Sciatic nerve (tissue), 2 donors: ENCODE results near the gene MTMR6. TPM values are rescaled to one million over a fixed set of nuclear protein-coding genes. Genes with fewer than 3 reads are reported as not detected.

ENCODE experiments used
- ATAC-seq: fragments of 200-7000 bp; cut with Tn5 transposase; one replicate; pipeline ENCODE4 v1.9.1; 2020; ENCODE audit warnings: mild to moderate bottlenecking, moderate library complexity
- DNase-seq: peaks from one replicate; pipeline ENCODE4 v3.0.0-alpha.2; 2020; ENCODE audit warnings: low spot score
- intact Hi-C: fragments of 100-400 bp; cut with DNase I; formaldehyde crosslinking; loops from one replicate; pipeline ENCODE4 v1.14.2; 2022
- total RNA-seq: library from RNA; stranded (reverse); fragmentation: NEBNext Ultra II Directional; extraction: Animal tissue kit (Norgen Biotek cat#: 25700); gene quantifications from one replicate; pipeline ENCODE4 v1.2.1, GENCODE V29; 2021
- donor health status: DM: no; HTN: no; CAD: no.
- donor health status: DM: no; HTN: no; CAD: no.

MTMR6 gene
- total RNA-seq, 1 donor from 2014 or later, result 14.8 TPM

DNA sequence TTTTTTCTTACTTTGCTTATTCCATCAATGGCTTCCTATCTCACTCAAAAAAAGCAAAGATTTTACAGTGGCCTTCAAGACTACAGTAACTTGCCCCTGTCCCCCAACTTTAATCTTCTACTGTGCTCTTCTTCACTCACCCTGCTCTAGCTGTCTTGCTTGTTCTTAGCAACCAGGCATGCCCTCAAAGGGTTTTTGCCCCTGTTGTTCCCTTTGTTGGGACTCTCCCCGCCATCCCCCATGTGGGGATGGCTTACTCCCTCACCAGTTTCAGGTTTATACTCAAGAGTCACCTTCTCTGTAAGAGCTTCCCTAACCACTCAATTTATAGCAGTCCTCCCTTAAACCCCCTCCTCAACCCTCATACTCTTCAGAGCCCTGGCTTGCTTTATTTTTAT lies 5.4 kb downstream of the MTMR6 start:
- no peak for DNase-seq
- intact Hi-C loops, result no loop called here
- no peak for ATAC-seq

GRCh38 chr13:25281193-25281934 lies 5.9 kb downstream of the MTMR6 start:
- ATAC-seq (no peak), DNase-seq (no peak)
- intact Hi-C loops, result no loop called here

DNA sequence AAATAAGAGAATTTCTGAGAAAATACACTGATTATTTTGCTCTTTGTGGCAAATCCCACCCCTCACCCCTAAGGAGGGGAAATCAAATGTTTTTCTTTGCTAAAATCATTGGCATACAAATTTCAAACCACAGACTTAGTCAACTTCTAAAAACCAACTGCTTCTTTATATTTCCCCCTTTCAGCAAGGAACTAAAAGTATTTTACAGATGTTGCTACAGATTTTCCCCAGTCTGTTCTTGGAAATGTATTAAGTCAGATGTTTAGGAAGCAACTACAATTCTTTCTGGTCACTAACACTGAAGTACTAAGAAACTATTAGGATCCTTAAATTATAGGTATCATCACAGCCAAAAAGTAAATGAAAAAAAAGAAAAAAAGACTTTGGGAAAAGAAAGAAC lies 6.9 kb downstream of the MTMR6 start:
- no peak for DNase-seq
- intact Hi-C loops, result no loop called here
- ATAC-seq, result no peak

DNA sequence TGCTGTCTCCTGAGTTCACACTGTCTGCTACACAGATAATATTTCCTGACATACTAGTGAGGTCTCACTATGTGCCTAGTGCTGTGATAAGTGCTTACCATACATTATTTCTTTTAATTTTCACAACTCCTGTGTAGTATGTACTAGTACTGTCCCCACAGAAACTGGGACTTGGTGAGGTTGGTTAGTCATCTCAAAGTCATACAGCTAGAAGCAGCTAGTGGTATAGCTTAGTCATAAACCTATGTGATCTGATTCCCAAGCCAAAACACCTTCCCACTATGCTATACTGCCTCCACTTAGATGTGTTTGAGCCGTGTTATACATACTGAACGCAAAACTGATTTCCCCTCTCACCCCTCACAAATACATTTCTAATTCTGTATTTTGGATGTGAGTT lies 10.5 kb downstream of the MTMR6 start:
- ATAC-seq (no peak), DNase-seq (no peak)
- intact Hi-C loops, result no loop called here

GRCh38 chr13:25268561-25268960 lies 18.7 kb downstream of the MTMR6 start:
- ATAC-seq (no peak), DNase-seq (no peak)
- intact Hi-C loops, result no loop called here

DNA sequence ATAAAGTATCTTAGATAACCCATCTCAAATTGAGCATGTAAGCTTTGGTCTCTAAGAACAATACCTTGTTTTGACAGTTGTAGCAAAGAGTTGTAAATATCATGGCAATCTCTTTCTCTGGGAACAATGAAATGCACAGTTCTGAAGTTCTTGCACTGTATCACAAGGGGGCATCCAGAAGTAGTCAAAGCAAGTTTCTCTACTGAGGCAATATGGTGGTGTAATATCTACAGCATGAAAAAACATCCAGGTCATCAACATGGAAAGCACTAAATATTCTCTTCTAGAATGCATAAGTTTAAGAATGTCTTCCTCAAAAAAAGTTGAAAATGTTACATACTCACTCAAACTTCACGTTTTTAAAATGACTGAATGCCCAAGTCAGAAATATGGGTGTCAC lies 19.6 kb downstream of the MTMR6 start:
- DNase-seq (no peak), ATAC-seq (no peak)
- intact Hi-C loops, result no loop called here

GRCh38 chr13:25266706-25267105 lies 20.6 kb downstream of the MTMR6 start:
- intact Hi-C loops, result no loop called here
- ATAC-seq (no peak), DNase-seq (no peak)

GRCh38 chr13:25262261-25262660 lies 25.0 kb downstream of the MTMR6 start:
- ATAC-seq, result no peak
- DNase-seq, result no peak
- intact Hi-C loops, result no loop called here

DNA sequence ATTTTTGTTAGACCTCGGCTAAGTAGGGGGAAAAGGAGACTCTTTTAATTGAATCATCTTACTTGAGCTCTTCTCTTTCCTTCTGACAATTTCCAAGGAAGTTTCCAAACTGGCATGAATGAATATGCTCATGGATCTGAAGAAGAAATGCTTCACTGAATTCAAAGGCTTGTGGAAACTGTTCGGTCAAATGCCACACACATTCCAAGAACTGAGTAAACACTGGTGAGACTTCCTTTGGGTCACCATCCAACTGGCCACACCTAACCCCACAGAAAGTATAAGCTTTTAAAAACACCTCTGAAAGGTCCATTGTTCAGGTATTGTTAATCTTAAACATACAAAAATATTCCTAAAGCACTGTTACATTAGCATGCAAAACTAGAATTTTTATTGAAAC lies 33.6 kb downstream of the MTMR6 start:
- DNase-seq (no peak), ATAC-seq (no peak)
- intact Hi-C loops, result no loop called here

DNA sequence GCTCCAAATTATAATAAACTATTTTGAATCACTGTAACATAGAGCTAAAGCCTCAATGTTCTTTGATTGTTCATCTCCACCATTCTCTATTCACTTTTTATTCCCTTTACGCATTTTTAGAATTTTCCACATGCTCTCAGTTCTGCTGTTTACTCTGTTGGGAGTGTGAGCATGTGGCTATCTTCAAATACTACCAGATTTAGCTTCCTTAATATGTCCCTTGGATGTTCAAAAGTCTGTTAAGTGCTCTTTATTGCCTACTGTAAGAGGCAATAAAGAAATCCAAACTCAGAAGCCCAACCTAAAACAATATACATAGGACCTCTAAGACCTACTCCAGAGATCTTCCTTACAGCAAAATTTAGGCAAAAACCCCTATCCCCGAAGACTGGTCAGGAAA lies 34.5 kb downstream of the MTMR6 start:
- ATAC-seq (no peak), DNase-seq (no peak)
- intact Hi-C loops, result no loop called here

- no peak for ATAC-seq
- DNase-seq, result no peak
- intact Hi-C loops, result no loop called here
These were observed 35.1 kb downstream of the MTMR6 start for GRCh38 chr13:25252225-25252624.

- intact Hi-C loops, result no loop called here
- DNase-seq (no peak), ATAC-seq (no peak)
These were observed 38.2 kb downstream of the MTMR6 start for GRCh38 chr13:25249001-25249543.

DNA sequence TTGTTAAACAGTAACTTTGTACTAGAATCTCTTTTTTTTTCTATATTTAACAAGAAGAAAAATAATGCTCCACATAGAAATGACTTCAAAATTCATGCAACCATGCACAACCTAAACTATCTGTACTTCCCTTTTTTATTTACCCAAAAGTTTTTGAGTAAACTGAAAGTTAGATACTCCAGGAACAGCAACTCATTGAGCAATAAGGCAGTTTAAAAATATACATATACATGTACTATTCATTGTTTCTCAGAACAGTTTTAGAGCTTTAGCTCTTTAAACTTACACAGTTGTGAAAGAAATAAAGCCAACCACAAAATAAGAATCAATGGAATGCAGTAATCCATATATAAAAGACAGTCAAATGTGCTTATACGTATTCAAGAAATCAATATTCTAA lies 39.2 kb downstream of the MTMR6 start:
- intact Hi-C loops, result no loop called here
- DNase-seq (no peak), ATAC-seq (no peak)

GRCh38 chr13:25247360-25247759 lies 39.9 kb downstream of the MTMR6 start:
- intact Hi-C loops, result no loop called here
- DNase-seq (no peak), ATAC-seq (no peak)

- no peak for ATAC-seq
- DNase-seq, result no peak
- intact Hi-C loops, result no loop called here
These were observed 43.2 kb downstream of the MTMR6 start for GRCh38 chr13:25244123-25244522.

- intact Hi-C loops, result no loop called here
- DNase-seq (no peak), ATAC-seq (no peak)
These were observed 44.3 kb downstream of the MTMR6 start for GRCh38 chr13:25242956-25243355.

GRCh38 chr13:25241007-25241406 lies 46.3 kb downstream of the MTMR6 start:
- no peak for ATAC-seq

DNA sequence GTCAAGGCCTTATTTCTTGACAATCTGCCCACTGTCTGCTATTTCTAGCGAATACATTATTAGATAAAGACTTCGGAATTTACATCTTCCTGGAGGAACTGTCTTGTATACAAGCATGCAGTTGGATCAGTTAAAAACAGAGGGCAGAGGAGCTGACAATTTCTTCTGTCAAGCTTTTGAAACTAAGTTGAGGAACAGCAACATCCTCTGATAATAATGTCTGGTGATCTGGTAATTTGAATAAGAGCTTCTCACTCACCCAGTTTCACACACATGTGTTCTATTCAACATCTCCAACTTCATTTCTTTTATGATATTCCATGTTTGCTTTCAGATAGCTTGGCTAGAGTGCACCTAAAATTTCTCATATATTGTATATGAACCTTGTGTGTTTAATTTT lies 50.2 kb downstream of the MTMR6 start:
- intact Hi-C loops, result no loop called here
- DNase-seq (no peak), ATAC-seq (no peak)

More at GRCh38 chr13:25241007-25241406, 46.3 kb downstream of the MTMR6 start:
- intact Hi-C loops, result no loop called here
- no peak for DNase-seq

DNA sequence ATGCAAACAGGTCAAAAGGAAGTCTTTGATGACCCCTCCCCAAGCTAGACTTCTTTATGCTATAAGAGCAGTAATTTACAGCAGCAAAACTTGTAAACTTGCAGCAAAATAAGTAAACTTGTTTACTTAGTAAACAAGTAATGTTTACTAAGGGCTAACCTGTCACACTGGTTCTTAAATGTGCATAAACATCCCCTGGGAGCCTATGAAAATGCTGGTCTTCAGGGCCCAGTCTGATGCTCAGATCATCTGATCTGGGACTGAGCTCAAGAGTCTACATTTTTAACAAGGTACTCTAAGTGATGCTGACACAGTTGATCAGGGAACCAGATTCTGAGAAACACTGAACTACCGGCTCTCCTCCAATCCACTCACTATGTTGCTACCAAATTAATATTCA lies 53.4 kb downstream of the MTMR6 start:
- intact Hi-C loops, result no loop called here
- ATAC-seq (no peak), DNase-seq (no peak)

- ATAC-seq, result no peak
- no peak for DNase-seq
- intact Hi-C loops, result no loop called here
These were observed 54.3 kb downstream of the MTMR6 start for GRCh38 chr13:25232937-25233515.

GRCh38 chr13:25231517-25231916 lies 55.8 kb downstream of the MTMR6 start:
- ATAC-seq (no peak), DNase-seq (peak; percentile 28)
- intact Hi-C loops, result no loop called here
